Activated gamma-delta T cell treated with Interleukin-2 at 50 U/mL for 16 hours (primary cell): Measurements from ENCODE around the gene SYNGR2.

Experiments
- DNase-seq: peaks from one replicate; pipeline ENCODE4 v3.0.0-alpha.2; 2020

The SYNGR2 gene, protein sequence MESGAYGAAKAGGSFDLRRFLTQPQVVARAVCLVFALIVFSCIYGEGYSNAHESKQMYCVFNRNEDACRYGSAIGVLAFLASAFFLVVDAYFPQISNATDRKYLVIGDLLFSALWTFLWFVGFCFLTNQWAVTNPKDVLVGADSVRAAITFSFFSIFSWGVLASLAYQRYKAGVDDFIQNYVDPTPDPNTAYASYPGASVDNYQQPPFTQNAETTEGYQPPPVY

DNA sequence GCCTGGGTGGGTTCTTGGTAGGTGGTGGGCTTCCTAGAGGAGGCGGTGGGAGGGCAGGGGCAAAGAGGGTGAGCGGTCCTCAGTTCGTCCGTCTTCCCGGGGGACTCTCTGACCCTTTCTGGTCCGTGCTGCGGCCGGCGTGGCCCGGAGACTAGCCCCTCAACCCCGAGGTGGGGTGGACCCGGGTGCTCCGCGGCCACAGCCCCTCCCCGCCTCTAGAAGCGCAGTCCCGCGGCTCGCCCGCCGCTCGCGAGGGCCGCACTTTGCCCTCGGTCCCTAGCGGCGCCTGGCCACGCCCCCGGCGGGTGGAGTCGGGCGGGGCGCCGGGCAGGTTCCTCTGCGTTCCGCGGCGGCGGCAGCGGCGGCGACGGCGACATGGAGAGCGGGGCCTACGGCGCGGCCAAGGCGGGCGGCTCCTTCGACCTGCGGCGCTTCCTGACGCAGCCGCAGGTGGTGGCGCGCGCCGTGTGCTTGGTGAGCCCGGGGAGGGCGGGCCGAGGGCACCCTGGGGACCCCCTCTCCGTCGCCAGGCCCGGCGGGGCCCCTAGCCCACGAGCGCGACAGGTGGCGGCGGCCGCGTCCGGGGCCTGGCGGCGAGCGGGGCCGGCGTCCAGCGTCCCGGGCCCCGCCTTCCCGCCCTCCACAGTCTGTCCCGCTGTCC lies at the start of gene SYNGR2:
Gene SYNGR2 (plus strand): TSS at position 340 of the 661 bp plus-strand sequence. CDS start 36 bp downstream, at position 376.
- peak; percentile 85 for DNase-seq

DNA sequence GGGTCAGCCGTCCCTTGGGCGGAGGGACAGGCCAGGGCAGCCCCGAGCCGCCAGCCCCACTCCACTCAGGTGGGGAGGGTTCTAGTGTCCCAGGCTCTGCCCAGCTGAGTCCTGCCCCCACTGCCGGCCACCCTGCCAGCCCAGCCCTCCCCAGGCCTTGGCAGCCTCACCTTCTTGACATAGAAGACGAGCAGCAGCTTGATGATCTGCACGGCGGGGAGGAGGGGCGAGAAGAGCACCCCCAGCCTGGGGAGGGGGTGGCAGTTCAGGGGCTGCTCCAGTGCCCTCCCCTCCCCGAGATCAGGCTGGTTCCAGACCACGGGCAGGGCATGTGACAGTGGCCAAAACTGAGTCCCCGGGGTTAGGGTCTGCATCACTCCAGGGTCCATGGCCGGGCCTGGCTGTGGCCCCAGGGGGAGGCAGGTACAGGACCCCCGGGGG lies 49.6 kb upstream of the SYNGR2 start:
- no peak for DNase-seq

DNA sequence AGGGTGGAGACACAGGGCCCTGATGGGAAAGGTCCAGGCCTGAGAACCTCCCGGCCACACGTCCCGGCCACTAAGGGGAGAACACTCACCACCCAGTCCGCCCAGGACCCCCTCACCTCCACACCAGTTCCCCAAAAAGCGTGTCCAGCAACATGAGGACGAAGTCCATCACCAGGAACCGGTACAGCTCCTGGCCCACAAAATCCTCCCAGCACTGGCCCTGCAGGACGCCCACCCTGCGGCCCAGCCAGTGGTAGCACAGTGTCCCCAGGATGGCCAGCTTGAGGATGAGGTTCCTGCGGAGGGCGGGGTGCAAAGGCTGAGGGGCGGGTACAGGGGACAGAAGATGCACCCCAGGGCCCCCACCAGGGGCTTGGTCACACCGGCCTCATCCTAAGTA lies 47.8 kb upstream of the SYNGR2 start:
- no peak for DNase-seq

DNA sequence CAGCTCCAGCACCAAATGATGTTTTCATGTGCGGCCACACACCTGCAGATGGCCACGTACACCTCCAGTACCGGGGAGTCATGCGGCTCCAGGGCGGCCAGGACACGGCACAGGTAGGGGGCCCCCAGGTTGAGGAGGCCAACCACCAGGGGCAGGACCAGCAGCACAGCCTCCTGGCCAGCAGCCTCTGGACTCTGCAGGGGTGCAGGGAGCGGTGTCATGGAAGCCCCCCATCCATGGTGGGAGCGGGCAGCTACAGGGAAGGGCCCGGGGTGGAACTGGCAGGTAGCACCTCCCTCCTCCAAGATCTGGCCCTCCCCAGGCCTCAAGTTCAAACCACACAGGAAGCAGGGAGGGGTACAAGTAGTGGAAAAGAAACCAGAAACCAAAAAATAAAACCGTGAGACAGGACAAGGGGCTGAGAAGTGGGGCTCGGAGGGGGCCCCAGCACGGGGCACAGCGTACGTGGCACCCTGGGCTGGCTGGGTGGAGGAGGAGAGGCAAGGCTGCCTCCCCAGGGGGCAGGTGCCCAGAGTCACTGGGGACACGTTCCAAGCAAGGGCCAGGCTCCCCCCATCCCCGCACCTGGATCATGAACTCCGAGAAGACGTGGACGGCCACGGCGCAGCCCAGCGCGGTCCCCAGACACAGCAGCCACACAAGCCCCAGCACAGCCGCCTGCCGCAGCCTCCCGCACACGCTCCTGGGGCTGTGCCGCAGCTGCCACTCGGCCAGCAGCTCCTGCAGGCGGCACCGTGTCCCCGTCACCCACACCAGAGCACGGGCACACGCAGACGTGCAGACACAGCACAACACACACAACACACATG lies 47.2 kb upstream of the SYNGR2 start:
- peak; percentile 65 for DNase-seq

DNA sequence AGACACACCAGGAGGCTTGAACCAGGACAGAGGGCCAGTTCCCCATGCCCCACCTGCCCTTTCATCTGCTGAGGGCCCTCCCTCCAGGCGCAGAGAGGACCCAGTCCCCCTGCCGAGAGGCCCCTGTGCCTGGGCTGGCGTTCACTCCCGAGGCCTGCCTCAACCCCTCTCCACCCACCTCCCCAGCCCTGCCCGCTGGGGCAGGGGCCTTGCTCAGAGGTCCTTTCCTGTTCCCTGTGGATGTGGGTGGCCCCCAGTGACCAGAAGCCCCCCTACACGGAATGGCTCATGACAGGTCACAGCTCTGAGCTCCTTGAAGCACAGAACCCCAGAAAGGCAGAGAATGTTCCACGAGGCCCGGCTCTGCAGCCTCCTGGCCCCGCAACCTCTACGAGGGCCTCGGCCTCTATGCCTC lies 46.6 kb upstream of the SYNGR2 start:
- DNase-seq: no peak

DNA sequence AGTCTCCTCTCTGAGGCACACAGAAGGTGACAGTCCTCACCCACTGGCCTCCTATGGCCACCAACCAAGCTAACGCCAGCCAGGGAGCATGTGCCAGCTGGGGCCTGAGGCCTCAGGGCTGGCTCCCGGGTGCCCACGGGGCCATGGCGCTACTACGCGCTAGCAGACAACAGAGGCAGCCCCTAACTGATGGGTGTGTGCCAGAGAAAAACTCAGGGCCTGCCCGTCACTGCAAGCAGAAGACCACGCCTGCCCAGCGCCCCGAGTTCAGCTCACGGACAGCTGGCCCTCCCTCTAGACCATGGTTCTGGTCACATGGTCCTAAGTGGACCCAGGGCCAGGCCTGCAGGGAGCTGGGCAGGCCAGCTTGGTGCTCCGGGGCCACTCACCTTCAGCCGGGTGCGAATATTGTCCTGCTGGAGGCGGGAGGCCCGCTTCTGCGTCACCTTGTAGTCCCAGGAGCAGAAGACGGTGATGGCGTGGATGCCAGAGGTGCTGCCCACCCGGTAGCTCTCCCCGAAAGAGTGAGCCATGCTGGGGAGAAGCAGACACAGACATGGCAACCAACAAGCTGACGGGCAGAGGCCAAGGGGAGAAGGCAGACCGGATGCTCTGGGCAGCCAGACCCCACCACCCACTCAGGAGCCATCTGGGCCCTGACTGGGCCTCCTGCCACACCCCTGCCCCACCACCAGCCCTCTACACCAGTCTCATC lies 46.0 kb upstream of the SYNGR2 start:
- no peak for DNase-seq

DNA sequence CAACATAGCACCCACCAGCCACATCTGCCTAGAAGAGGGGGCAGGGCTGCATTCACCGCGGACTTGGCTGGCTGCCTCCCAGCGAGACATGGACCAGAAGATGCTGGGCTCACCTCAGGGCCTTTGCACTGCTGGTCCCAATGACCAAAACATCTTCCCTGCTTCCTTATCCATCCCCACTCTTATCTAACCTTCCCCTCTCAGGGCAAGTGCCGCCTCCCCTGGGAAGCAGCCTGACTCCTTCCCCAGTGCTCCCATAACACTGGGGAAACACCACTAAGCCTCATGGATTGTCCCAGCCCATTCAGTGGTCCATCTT lies 45.5 kb upstream of the SYNGR2 start:
- DNase-seq: peak; percentile 22

DNA sequence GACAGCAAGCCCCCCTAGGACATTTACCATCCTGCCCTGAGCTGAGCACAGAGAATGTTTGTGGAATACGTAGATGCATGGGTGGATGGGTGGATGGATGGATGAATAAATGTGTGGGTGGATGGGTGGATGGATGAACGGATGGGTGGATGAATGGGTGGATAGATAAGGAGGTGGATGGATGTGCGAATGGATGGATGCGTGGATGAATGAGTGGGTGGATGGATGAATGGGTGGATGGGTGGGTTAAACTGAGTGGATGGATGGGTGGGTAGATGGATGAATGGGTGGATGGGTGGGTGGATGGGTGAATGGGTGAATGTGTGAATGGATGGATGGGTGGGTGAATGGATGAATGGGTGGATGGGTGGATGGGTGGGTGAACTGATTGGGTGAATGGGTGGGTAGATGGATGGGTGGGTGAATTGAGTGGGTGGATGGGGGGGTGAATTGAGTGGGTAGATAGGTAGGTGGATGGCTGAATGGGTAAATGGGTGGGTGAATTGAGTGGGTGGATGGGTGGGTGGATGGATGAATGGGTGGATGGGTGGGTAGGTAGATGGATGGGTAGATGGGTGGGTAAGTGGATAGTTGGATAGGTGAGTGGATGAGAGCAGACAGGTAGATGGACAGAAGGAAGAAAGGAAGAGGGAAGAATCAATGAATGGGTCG lies 45.0 kb upstream of the SYNGR2 start:
- no peak for DNase-seq

DNA sequence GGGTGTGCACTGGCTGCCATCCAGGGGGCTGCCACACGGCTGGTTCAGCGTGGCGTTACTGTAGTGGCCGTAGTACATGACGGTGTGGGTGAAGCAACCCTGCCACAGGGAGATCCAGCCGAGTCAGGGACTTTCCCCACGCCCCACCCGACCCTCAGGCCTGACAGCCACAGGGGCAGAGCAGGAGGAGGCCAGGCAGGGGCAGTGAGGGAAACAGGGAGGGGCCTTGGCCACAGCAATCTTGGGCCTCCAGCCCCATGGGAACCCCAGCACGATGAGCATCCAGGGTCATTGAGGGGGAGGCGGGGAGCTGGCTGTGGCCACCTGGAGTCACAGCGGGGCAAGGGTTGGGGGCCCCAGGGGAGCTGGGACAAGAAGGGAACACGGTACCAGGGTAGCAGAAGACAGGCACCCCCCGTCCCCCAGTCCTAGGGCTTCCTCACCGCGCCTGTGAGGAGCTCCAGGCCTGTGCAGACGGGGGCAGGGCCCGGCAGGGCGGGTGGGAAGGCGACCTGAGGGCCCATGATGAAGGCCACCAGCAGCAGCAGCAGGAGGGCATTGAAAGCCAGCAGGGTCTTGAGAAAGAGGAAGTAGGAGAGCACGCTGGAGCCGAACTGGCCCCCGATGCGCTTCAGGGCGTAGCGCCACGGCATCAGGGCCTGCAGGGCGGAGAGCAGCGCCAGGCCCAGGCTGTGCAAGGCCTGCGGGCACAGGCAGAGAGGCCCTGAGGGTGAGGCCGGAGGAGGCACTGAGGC lies 44.1 kb upstream of the SYNGR2 start:
- peak; percentile 21 for DNase-seq

DNA sequence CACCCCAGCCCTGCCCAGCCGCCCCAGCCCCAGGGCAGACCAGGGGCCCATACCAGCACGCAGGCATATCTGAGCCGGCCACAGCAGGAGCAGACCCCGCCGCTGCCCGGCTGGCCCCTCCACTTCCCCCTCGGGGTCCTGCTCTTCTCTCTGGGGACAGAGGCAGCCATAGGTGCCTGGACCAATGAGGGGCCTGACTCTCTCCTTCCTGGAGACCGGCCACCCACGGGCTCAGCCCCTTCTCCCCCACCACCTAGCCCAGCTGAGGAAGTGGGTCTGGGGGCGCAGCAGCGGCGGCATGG lies 43.6 kb upstream of the SYNGR2 start:
- no peak for DNase-seq

DNA sequence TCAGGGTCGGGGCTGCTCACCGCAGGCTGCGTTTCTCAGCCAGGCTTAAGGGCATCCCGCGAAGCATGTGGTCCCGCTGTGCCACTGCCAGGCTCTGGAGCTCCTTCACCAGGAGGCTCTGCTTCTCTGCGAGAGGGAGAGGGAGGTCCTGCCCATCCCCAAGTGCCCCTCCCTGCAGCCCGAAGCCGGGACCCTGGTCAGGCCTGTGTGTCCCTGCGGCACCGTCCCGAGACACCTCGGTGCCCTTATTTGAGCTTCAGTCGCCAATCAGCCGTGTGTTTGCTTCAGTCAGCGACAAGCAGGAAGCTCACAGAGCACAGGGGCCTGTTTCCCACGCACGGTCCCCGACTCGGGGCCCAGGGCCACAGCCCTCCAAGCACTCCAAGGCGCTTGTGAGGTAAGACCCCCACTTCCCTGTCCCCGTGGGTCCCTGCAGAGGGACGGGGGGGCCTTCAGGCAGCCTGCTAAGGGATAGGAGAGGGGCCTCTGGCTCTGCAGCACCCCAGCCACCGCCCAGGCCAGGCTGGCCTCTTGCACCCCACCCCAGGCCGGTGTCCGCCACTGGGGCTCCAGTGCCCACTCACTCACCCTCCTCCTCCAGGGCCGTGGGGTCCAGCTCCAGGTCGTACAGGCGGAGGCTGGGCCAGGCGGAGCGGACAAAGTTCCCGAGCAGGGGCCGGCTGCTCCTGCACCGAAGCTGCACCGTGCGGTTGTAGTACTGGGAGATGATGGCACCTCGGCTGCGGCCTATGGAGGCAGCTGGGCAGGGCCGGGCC lies 43.1 kb upstream of the SYNGR2 start:
- DNase-seq: peak; percentile 32

DNA sequence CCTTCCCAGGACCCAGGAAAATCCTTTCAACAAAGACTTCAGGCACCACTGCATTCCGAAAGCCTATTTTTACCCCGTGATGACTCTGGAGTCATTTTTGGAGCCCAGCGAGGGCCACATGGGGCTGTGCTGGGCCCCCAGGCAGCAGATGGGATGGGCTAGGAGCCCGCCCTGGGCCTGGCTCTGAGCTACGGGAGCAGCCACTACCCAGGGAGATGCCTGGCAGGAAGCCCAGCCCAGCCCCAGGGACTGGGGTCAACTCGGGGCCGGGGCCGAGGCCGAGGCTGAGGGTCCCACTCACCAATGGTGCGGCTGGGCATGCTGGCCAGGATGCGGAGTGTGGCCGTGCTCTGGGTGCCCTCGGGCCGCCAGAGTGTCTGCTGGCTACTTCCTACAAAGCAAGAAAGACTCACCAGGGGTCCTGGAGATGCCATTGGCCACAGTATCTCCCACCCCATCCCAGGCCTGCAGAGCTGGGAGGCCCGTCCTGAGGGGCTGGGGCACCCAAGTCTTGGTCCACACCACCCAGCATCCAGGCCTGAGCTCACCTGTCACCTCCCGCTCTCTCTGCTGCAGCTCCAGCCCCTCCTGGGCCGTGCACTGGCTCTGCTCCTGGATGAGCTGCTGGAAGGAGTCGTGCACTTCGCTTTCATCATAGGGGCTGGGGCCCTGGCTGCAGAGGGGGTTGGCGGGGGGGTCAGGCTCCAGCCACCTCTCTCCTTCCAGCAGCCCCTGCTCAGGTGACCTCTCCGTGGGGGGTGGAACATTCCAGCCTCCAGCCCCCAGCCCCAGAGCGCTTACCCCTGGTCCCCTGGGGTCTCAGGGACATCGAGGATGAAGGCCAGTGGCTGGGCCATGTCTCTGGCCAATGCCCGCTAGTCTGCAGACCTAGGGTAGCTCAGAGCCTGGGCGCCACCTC lies 42.1 kb upstream of the SYNGR2 start:
- no peak for DNase-seq

DNA sequence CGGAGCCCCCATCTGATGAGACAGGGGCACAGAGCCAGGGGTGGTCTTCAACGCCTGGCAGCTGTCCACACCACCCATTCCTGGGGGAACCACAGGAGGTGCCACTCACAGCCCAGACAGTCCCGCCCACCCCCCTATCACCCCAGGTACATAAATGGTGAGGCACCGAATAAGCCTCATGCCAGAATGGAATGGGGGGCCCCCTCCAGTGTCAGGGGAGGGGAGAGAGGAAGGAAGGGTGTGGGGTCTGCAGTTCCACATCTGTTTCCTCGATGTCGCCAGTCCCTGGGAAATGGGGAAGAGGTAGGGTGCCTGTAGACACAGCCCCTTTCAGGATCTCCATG lies 41.5 kb upstream of the SYNGR2 start:
- DNase-seq: no peak

DNA sequence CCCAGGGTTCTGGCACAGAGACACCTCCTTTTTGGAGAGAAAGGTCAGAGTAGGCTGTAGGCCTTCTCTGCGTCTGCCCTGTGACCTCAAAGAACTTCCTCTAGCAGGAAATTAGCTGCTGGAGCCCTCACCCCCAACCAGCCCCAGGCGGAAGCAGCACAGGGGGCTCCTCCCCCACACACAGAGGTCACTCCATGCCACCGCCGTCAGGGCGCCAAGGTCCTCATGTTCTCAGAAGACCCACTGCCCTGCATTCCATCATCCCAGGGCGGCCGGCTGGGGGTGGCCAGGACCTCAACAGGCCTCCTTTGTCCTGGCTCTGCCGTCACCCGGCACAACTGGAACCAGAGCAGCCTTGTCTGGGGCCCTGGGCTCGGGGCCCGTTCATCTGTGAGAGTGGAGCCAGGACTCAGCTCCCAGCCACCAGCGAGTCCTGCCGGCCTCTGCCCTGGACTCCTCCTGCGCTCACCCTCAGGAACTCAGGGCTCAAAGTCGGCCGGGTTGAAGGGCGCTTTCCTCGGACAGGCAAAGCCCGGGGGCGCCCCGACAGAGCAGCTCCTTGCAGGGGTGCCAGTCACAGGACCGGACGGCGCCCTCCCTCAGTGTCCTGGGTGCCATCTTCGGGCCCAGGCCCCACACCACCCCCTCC lies 41.0 kb upstream of the SYNGR2 start:
- DNase-seq: peak; percentile 70

DNA sequence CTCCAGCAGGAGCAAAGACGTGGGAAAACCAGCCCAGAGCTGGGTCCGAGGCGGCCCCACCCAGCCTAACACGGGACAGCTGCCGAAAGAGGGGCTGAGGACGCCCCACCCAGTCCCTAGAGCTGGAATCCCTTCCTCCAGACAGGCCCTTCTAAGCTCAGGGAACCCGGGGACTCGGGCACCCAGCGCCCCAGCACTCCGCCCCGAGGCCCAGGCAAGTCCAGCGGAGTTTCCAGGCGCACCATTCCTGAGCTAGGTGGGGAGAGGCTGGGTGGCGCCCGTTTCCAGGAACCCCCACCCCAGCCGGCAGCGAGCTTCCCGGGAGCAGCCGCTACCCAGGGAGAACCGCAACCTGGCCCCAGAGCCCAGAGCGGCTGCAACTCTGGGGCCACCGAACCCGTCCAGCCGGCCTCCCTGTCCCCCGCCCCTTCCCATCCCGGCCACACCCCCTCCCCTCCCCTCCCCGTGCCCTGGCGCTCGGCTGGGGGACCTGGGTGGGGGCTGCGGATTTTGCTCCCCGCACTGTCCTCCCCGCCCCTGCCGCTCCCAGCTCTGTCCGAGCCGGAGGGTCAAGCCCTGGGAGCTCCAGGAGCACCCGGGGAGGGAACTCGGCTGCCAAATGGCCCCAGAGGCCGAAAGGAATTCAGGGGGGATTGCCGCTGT lies 40.4 kb upstream of the SYNGR2 start:
- DNase-seq: peak; percentile 14

DNA sequence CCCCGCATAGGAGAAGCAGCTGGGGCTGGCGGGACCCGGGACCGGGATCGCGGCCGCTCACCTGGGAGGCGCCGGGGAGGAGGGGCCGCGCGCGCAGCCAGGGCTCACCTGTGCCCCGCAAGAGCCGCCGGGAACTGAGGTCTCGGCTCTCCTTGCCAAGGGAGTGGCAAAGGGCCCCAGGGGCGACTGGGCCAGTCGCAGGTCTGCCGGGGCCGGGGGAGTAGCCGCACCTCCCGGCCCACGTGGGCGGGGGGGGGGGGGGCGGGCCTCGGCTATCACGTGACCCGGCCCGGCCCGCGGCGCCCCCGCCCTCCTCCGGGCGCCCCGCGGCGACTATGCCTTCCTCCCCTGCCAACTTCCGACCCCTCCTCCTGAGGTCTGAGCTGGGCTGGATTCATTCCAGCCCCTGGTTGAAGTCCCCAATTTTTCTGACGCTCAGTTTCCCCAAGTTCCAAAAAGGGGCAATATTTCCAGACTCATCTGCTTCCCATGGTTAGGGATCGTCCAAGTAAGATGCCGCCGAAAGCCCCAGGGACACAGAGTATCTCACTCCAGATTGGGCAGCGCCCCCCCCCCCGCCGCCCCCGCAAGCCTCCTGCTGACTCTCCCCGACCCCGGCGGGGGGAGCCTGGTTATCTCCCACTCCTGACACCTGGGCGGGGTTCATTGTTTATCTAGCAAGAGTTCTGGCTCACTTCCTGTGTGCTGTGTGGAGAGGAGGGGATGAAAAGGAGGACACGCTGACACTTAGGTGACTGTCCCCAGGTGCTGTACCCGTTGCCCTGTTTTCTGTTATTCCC lies 39.6 kb upstream of the SYNGR2 start, which contains the start of gene TMC6:
Gene TMC6 (minus strand): TSS at position 205 of the 800 bp plus-strand sequence. CDS start 1,923 bp downstream, outside the sequence.
- DNase-seq: peak; percentile 79

DNA sequence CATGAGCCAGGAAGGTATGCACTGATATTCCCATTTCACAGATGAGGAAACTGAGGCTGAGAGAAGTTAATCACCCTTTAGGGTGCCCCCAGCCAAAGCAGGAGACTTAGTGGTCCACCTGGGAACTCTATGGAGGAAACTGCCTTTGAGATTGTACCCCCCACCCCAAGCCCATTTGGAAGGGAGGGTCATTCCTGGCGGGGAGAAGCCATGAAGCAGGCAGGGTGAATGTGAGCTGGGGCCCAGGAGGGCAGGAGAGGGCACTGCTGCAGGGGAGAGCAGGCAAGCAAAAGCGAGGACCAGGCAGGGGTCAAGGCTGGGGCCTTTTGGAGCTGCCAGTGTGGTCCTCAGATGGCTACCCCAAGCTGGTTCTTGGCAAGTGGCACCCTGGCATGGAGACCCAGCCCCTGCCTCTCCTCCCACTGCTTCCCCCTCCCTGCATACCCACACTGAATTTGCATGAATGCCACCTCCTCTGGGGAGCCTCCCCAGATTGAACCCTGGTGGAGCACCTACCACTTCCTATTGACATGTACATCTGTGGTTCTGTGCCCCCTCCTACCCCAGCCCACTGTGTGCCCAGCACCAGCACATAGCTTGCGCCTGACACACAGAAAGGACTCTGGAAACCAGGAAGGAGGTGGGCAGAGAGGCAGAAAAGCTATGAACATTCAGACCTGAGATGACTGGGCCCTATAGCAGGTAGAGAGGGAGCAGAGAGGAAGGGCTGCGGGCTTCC lies 38.9 kb upstream of the SYNGR2 start:
- peak; percentile 61 for DNase-seq

DNA sequence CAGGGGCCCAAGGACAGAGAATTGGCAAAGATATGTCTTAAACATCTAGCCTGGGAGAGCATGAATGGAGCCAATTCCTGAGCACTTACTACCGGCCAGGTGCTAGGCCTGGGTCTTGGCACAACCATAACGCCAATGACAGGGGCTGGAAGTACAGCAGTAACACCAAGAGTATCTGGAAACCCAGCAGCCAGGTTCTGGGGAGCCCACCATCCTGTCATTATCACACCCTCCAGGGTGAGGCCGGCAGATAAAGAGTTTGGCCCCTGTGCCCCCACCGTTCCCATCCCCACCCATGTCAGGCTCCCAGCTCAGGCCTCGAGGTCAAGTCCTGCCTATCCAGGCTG lies 38.3 kb upstream of the SYNGR2 start:
- DNase-seq: peak; percentile 15
